Measurements from ENCODE around the gene PPP4R4.
"Not testable (repeated sequence)": the region's sequence is repeated elsewhere in the genome, so short reads cannot be mapped to it uniquely, and the experiment has no call there.

Gene PPP4R4

DNA sequence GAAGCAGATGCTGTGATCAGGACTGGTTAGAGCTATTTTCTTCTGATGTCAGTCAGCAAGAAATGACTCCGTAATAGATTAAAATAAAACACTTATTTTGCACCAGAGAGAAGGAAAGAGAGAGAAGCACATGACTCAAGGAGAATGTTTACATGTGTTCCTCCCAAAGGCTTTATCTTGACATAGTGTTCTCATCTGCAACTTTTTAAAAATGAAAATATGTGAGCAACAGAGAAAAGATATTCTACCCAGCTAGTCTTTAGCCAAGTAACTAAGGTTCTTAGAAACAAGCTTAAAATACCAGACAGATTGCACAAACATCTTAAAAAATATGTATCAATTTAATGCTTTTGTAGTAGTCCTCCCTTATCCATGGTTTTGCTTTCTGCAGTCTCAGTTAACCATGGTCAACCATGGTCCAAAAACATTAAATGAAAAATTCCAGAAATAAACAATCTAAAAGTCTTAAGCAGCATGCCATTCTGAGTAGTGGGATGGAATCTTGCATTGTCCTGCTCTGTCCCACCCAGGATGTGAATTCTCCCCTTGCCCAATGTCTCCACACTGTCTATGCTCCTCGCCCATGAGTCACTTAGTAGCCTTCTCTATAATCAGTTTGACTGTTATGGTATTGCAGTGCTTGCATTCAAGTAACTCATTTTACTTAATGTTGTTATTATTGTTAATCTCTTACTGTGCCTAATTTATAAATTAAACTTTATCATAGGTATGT is 109.0 kb downstream of the PPP4R4 start:
- DNase-seq, result no peak

DNA sequence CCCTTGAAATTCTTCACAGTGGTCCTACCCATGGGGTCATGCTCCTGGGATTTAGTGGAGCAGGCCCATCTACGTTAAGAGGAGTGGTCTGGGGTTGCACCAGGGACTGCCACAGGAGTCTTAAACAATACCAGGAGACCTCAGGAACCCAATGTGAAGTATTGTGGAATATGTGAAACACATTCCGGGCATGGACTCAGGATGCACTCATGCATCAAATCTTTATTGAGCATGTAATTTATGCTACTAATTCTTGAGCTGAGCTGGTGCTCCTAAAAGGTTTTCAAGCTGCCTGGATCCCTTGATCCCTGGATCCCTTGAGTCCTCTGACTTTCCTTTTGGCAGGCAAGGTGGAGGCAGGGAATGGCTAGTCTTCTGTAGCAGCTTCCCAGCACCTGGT is 110.1 kb downstream of the PPP4R4 start:
- no peak for DNase-seq

DNA sequence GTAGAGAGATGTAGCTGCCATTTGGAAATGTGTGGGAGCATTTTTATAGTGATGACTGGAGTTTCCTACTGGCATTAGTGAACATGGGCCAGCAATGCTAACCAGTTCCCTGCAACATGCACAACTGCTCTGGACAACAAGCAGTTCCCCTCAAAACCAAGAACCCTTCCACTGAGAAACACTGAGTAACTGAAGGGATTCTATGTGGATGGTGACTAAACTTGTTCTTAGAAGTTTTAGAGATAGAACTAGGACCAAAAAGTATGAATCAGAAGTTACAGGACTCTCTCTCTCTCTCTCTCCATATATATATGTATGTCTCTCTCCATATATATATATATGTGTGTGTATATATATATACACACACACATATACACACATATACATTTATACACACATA is 111.0 kb downstream of the PPP4R4 start:
- DNase-seq, result no peak

DNA sequence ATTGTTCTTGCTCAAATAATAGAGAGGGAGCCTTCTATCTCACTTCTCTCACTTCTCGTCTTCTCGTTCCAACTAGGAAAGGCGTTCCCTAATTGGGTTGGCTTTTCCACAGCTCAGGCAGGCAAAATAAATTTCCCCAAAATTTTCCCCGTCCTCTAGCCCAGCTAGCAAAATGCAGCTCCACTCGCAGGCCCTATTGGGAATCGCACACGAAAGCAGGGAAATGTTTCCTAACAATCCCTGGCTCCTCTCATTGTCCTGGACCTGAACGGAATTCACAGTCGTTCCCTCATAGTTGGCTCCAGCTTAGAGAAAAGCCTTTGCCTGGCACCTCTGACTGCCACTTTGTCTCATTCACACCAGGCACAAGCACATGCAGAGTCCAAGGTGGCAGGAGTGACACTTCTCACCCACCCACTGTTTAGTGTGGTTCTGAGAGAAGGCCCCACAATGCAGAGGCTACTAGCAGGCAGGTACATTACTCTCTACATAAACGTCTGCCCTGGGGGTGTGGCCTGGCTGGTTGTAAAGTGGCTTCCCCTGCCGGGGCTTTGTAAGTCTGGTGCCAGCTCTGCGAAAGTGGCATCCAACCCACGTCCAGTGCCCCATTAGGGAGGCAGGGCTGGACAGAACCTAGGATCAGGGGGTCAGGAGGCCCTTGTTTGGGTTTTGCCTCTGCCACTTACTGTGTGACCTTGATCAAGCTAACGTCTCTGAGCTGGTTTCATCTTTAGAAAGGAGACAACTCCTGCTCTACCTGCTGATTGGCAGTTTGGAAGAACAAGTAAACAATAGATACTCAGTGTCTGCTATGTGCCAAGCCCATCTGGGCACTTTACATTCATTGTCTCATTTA is 114.7 kb downstream of the PPP4R4 start:
- no peak for DNase-seq

DNA sequence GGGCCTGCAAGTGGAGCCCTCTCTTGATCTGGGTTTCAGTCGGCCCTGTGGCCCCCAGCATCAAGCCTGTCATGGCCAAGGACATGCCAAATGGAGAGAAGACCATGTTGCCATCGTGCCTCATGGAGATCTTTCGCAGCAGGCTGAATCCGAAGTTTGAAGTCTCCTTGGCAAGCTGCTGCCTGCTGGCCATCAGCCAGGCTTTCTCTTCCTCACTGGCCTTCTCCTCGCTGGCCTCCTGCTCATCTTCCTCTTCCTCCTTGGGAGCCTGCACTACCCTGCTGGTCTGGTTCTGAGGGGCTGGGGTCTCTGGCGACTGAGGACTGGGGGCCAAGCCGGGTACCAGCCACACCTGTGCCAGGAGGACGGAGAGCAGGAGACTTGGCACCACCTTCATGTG is 116.1 kb downstream of the PPP4R4 start:
- no peak for DNase-seq

DNA sequence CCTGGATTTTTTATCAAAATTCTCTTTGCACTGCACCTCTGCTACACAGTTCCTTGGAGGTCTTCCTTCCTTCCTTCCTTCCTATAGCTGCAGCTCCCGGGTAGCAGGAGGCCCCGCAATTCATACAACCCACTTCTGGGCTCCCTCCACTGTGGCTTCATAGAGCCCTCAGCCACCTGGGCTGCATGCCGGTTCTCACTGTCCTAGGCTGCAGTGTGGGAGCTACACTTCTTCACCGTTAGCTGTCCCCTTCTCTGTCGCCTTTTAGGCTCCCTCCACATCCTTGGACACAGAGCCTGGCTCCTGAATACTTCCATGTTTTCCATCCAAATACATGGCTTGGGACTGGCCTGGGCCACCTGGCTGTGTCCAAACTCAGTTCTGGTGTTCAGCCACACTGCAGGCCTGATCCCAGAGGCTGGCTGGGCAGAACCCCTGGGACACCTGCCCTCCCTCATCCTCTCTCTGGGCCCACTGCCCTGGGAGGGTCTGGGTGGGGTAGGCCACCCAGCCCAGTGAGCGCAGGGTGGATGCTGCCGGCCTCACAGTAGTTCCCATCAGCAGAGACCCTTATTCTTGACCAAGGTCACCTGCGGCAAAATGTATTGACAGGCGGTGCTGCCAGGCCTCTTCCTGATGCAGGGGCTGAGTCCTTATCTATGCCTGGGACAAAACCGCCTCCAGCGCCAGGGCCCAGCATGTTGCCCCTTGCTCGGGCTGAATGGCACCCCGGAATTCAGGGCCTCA is 117.2 kb downstream of the PPP4R4 start:
- no peak for DNase-seq

DNA sequence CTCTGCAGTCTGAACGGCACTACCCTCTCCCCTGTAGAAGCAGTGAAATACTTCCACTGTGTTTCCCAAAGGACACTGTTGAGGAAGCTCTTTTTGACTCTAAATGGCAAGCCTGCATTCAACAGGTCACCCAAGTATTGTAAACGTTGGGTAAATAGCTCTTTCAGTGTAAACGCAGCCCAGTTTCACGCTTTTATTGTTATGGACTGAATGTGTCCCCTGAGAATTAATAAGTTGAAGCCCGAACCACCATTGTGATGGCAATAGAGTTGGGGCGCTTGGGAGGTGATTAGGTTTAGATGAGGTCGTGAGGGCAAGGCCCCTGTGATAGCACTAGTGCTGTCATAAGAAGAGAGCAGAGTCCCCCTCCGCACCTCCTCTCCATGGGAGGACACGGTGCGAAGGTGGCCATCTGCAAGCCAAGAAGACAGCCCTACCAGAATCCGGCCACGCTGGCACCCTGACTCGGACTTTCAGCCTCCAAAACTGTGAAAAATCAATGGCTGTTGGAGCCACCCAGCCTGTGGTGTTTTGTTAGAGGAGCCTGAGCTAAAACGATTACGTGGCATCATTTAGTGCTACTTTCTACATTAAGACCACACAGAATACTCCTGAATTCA is 117.9 kb downstream of the PPP4R4 start:
- DNase-seq, result no peak

DNA sequence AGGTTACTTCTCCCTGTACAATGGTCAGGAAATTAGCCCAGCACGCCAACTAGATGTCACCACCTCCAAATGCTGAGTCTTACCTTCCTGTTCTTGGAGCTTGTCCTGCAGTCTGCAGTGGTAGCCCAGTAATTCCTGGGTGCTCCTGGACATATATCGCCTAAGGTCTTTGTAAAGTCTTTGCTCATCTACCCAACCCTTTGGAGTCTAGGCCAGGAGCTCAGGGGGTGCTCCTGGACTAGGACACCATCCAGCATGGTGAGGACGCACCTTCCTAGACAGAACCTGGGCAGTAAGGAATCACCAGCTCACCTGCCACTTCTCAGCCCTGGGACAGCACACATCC is 118.4 kb downstream of the PPP4R4 start:
- DNase-seq, result no peak

DNA sequence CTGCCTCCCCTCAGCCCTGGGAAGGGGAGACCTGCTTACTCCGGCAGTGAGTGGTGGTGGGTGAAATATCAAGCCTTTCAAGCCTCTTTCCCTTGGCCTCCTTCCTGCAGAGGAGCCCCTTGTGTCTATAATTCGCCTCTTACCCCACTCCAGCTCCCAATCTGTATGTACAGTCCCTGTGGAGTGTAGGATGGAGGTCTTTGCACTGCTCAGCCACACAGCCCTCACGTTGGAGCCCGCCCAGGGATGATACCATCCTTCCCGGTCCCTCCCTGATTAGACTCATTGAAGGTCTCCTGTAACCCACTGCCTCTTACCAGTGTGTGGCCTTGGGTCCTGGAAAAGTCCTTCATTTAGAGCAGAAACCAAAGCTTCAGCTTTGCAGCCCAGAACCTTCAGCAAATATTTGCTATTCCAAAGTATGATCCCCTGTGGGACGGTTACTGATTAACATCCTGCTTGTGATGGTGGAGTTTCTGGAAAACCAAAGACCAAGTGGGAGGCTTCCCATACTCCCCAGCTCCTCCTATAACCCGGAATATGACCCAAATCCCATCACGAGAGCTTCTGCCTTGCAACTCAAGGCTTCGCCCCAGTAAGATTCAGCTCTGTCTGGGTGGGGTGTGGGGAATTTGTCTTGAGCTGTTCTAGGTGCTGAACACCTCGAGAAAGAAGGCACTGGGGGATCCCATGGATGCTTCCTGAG is 118.9 kb downstream of the PPP4R4 start, which contains the start of gene SERPINA10:
TSS of gene SERPINA10 (minus strand) at position 397 of the 706 bp plus-strand sequence. CDS start 2,675 bp downstream, outside the sequence.
- no peak for DNase-seq

DNA sequence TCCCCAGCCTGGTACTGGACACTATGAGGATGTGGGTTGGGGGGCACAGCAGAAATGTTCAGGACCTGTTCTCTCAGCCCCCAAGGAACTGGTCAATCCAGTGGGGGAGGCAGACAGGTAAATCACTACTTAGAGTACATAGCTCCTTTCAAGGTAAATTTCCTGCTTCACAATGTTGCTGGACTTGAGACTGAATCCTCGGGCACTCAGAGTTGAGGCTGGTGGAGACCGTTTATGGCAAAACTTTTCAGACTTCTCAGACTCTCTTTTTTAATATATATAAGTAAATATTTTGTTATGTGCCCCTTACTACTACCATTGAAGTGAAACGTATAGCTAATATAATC is 119.4 kb downstream of the PPP4R4 start:
- DNase-seq, result no peak

DNA sequence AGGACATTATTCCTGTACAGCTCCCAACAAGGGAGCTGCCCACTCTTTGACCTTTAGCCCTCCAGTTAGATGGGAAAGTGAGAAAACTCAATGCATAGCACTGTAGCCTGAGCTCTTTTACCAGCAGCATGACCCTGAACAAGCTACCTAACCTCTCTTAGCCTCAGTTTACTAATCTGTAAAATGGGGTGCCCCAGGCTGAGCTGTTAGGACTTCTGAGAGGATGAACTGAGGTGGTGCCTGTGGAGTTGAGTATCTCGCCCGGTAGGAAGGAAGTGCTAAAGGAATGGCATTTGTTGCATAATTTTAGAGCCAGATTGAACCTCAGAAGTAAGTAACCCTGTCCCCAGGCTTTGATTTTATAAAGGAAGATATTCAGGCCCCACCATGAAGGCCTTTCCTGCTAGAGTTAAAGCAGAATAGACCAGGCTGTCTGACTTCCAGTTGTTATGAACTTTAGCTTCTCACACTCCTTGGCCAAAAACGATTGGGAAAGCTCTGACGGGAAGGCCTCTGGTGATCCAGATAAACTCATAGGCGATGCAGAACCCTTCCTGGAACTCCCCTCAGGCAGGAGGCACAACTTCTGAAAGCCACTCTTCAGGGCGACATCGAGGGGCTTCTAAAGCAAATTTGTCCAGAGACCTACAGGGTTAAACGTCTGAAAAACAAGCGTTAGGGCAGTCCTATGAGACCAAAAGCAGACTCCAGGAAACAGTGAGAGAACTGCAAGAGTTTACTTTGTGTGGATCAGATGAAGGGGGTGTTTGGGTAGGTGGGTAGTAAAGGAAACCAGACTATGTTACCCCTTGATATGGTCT is 121.4 kb downstream of the PPP4R4 start:
- no peak for DNase-seq

DNA sequence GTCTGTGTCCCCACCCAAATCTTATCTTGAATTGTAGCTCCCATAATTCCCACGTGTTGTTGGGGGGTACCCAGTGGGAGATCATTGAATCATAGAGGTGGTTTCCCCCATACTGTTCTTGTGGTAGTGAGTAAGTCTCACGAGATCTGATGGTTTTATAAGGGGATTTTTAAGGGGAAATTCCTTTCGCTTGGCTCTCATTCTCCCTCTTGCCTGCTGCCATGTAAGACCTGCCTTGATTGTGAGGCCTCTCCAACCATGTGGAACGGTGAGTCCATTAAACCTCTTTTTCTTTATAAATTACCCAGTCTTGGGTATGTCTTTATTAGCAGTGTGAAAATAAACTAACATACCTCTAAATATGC is 122.0 kb downstream of the PPP4R4 start:
- DNase-seq, result not testable (repeated sequence)

DNA sequence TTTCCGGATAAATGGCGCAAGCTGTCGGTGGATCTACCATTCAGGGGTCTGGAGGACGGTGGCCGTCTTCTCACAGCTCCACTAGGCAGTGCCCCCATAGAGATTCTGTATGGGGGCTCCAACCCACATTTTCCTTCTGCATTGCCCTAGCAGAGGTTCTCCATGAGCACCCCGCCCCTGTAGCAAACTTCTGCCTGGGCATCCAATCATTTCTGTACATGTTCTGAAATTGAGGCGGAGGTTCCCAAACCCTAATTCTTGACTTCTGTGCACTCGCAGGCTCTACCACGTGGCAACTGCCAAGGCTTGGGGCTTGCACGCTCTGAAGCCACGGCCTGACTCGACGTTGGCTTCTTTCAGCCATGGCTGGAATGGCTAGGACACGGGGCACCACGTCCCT is 124.0 kb downstream of the PPP4R4 start:
- DNase-seq, result no peak

DNA sequence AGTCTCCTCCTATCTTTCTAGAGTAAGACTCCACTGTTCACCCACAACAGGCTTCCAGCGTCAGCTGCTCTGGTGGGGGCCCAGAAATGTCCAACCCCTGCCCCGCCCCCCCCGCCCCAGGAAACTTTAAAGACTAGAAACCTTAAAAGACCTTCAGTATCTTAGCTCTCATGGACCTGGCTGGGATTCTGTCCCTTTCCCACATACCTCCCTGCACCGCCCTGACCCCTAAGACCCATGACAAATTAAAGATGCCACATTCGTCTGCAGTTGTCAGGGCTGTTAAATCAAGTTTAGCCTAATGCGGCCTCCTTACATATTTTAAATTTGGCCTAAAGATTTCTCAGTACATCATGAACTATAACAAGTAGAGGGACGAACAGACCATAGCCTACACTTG is 129.0 kb downstream of the PPP4R4 start:
- no peak for DNase-seq

DNA sequence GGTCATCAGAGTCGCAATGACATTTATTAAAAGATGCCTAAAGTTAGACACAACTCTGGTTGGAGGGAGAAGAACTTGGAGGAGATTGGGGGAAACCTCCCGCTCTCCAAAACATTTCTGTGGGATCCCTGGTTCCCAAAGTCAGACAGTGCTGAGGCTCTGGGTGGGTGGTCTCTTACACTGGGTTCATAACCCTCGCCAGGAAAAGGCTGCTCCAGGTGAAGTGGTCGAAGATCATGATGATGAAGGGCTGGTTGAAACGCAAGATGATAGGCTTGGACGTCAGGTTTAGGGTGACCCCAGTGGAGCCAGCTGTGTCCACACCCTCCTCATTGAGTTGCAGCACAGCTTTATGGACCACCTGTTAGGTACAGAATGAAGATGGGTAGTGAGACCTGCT is 130.1 kb downstream of the PPP4R4 start:
- no peak for DNase-seq

DNA sequence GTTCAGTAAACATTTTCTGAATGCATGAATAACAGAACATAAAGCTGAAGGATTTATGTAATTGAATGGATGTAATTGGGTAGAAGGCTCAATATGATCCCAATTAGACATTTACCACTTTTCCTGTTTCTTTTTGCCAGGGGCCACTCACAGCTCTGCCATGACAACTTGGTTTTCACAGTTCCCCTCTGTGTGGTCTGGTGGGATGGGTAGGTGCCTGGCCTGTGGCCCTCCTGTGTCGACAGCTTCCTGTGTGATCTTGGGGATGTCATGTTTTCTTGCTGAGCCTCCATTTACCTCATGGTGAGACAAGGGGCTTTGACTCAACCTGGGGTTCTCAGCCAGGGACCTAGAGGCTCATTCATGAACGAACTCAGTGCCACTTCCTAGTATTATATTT is 131.5 kb downstream of the PPP4R4 start:
- DNase-seq, result no peak

DNA sequence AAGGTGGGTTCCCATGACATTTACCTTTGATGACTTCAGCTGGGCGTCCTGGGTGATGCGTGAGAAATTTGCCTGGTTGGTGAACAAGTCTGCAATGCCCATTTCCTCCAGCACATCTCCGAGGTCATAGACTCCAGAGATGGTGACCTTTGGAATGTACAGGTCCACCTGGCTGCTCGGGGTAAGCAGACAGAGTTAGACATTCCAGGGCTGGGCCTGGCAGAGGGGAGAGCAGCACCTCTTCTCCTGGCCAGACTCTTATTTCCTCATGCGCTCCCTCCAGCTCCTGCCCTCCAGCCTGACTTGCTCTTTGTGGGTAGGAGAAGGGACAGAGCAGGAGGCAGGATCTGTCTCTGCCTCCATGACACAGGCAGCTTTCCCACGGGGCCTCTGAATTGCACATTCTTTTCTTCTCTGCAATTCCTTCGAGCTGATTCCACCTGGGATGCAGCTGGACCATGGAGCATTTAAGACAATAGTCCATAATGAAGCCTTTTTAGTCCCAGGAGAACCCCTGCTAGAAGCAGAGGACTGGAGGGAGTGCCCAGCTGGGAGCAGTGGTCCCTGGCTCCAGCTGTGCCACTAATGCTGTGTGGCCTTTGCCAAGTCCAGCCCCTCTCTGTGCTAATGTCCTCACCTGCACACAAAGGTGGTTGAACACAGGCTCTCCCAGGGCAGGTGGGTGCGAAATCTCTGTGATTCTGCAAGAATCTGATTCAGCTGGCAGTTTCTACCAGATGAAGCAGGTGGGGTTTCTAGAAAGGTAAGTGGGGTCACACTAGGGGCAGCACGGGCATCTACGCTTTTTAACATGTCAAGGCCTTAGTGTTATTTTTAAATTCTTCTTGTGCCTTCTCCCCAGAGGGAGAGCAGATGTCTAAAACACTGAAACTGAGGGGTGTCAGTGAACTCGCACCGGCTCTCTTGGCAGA is 132.2 kb downstream of the PPP4R4 start:
- DNase-seq, result no peak

DNA sequence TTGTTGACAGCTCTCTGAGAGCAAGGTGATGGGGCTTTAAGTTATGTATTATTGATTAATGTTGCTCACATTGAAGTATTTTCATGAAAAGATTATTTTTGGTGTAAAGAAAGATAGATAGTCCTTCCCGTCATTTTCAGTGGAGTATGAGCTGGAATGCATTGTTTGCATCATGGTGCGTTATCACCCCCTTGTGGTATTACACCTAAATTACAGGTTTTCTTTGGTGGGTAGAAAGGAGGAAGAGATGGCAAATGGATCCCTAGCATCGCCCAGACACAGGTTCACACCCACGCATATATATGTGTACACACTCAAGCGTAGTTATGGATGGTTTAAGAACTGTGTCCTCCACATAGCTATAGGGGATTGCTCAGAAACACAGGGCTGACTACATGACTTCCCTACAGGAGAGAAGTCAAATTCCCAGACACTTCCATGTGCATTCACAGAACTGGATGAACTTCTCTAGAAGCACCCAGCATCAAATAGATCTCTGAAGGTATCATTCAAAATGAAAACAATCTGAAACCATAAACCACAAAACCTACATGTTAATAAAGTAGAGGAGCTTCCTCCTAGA is 133.4 kb downstream of the PPP4R4 start:
- no peak for DNase-seq

DNA sequence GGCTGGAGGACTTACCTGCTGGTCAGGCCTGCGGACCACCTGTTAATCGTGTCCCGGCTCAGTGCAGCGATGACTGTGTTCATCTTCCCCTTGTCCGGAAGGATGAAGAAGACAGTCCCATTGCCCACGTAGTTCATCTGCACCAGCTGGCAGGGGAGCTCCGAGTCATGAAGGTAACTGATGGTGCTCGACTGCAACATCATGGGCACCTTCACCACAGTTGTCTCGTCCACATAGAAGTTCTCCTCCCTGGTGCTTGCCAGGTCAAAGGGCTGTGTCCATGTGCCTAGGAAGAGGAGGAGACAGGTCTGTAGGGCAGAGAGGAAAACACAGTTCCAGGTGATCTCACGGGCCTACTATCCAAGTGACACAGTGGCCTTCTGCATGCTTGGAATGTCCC is 135.6 kb downstream of the PPP4R4 start:
- DNase-seq, result no peak

DNA sequence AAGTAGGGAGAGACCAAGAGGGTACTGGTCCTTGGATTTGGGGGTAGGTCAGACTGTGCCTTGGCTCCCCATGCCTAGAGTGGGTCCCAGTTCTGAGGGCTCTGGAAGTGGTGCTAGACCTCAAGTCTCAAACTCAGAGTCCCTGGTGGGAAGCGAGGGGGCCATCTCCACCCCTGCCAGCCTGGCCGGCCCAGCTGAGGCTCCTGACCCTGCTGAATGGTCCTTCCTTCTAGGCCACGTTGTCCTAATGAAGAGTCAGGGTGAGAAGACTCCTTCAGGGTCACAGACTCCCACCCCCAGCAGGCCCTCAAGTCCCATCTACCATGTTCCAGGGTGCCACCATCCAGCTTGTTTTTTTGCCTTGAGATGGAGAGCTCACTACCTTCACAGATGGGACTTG is 136.1 kb downstream of the PPP4R4 start:
- no peak for DNase-seq

All from activated effector memory CD4-positive, alpha-beta T cell treated with anti-CD3 and anti-CD28 coated beads, Interleukin-2, amount 50 U/mL, for 16 hours (primary cell).